WTC11 (cell line): ENCODE results near the gene PARD3B. TPM values are rescaled to one million over a fixed set of nuclear protein-coding genes. Genes with fewer than 3 reads are reported as not detected.

ENCODE experiments used
- ATAC-seq: fragments of 200-7000 bp; cut with Tn5 transposase; 2 replicates; pipeline ENCODE4 v1.10.0; 2021; ENCODE audit warnings: mild to moderate bottlenecking, moderate library complexity
- CTCF ChIA-PET: fragments of 300-600 bp; sonication (Branson Sonifier 250); formaldehyde crosslinking; loops from one replicate; lab custom pipeline; 2021; ENCODE audit warnings: antibody characterized with exemption; lab: Charles Lee
- POLR2A ChIA-PET: fragments of 350-600 bp; sonication (Branson Sonifier 250); formaldehyde crosslinking; loops from one replicate; lab custom pipeline; 2021; ENCODE audit warnings: antibody characterized with exemption; lab: Charles Lee
- DNase-seq: peaks from one replicate; pipeline ENCODE4 v3.0.0; 2021; ENCODE audit warnings: low spot score
- H3K27ac Mint-ChIP-seq: 2 replicates; pipeline ENCODE4 v1.8.0; 2021; ENCODE audit warnings: mixed read lengths
- H3K27me3 Mint-ChIP-seq: 2 replicates; pipeline ENCODE4 v1.8.0; 2021; ENCODE audit warnings: low read depth, mild to moderate bottlenecking, moderate library complexity, mixed read lengths
- H3K36me3 Mint-ChIP-seq: 2 replicates; pipeline ENCODE4 v1.8.0; 2021; ENCODE audit warnings: mixed read lengths
- H3K4me1 Mint-ChIP-seq: 2 replicates; pipeline ENCODE4 v1.8.0; 2022; ENCODE audit warnings: mixed read lengths
- H3K4me3 Mint-ChIP-seq: 2 replicates; pipeline ENCODE4 v1.8.0; 2021; ENCODE audit warnings: mild to moderate bottlenecking, moderate library complexity, mixed read lengths
- H3K9me3 Mint-ChIP-seq: 2 replicates; pipeline ENCODE4 v1.8.0; 2021; ENCODE audit warnings: mixed read lengths
- AFF4 ChIP-seq: sonication (generic); formaldehyde crosslinking; IDR thresholded peaks from 2 replicates; pipeline ENCODE4 v1.8.1; 2023; ENCODE audit warnings: mild to moderate bottlenecking, missing genetic modification reagents, borderline replicate concordance
- ATF1 ChIP-seq: sonication (generic); formaldehyde crosslinking; IDR thresholded peaks from 2 replicates; pipeline ENCODE4 v1.8.1; 2023; ENCODE audit warnings: mild to moderate bottlenecking, moderate library complexity, missing genetic modification reagents
- ATF2 ChIP-seq: sonication (generic); formaldehyde crosslinking; IDR thresholded peaks from 2 replicates; pipeline ENCODE4 v1.8.1; 2022; ENCODE audit warnings: low read depth, missing genetic modification reagents, borderline replicate concordance
- ATF3 ChIP-seq: sonication (generic); formaldehyde crosslinking; conservative IDR thresholded peaks from 2 replicates; pipeline ENCODE4 v1.8.1; 2022; ENCODE audit warnings: mild to moderate bottlenecking, missing genetic modification reagents
- CBFB ChIP-seq: sonication (generic); formaldehyde crosslinking; IDR thresholded peaks from 2 replicates; pipeline ENCODE4 v1.8.1; 2022; ENCODE audit warnings: mild to moderate bottlenecking, low read depth, missing genetic modification reagents
- ERG ChIP-seq: fragments of 250-450 bp; sonication (Bioruptor Pico); IDR thresholded peaks from 2 replicates; pipeline ENCODE4 v1.8.0; 2021; ENCODE audit warnings: mild to moderate bottlenecking
- ESRRA ChIP-seq: sonication (generic); formaldehyde crosslinking; IDR thresholded peaks from 2 replicates; pipeline ENCODE4 v1.8.1; 2022; ENCODE audit warnings: mild to moderate bottlenecking, missing genetic modification reagents, borderline replicate concordance
- FOXJ3 ChIP-seq: sonication (generic); formaldehyde crosslinking; IDR thresholded peaks from 2 replicates; pipeline ENCODE4 v1.9.0; 2021; ENCODE audit warnings: missing genetic modification reagents, mild to moderate bottlenecking, borderline replicate concordance
- FOXP4 ChIP-seq: sonication (generic); formaldehyde crosslinking; IDR thresholded peaks from 2 replicates; pipeline ENCODE4 v1.8.0; 2022; ENCODE audit warnings: mild to moderate bottlenecking, missing genetic modification reagents
- HMGA2 ChIP-seq: fragments of 250-450 bp; sonication (Bioruptor Pico); IDR thresholded peaks from 2 replicates; pipeline ENCODE4 v1.4.0; 2021; ENCODE audit warnings: mild to moderate bottlenecking, moderate library complexity
- IRF1 ChIP-seq: sonication (generic); formaldehyde crosslinking; IDR thresholded peaks from 2 replicates; pipeline ENCODE4 v1.8.0; 2023; ENCODE audit warnings: missing genetic modification reagents
- IRF2 ChIP-seq: sonication (generic); formaldehyde crosslinking; IDR thresholded peaks from 2 replicates; pipeline ENCODE4 v1.8.0; 2022; ENCODE audit warnings: low read depth, missing genetic modification reagents, borderline replicate concordance
- MAX ChIP-seq: sonication (generic); formaldehyde crosslinking; IDR thresholded peaks from 2 replicates; pipeline ENCODE4 v1.8.0; 2022; ENCODE audit warnings: mild to moderate bottlenecking, missing genetic modification reagents
- MLX ChIP-seq: sonication (generic); formaldehyde crosslinking; IDR thresholded peaks from 2 replicates; pipeline ENCODE4 v1.8.1; 2023; ENCODE audit warnings: mild to moderate bottlenecking, missing genetic modification reagents, moderate library complexity
- NFATC4 ChIP-seq: fragments of 250-450 bp; sonication (Bioruptor Pico); IDR thresholded peaks from 2 replicates; pipeline ENCODE4 v1.9.0; 2021; ENCODE audit warnings: mild to moderate bottlenecking
- NR3C1 ChIP-seq: sonication (generic); formaldehyde crosslinking; conservative IDR thresholded peaks from 2 replicates; pipeline ENCODE4 v1.8.1; 2023; ENCODE audit warnings: low read depth, mild to moderate bottlenecking, missing genetic modification reagents
- TCF7 ChIP-seq: sonication (generic); formaldehyde crosslinking; IDR thresholded peaks from 2 replicates; pipeline ENCODE4 v1.8.0; 2022; ENCODE audit warnings: mild to moderate bottlenecking, low read depth, missing genetic modification reagents, moderate library complexity
- USF2 ChIP-seq: sonication (generic); formaldehyde crosslinking; IDR thresholded peaks from 2 replicates; pipeline ENCODE4 v1.8.1; 2023; ENCODE audit warnings: mild to moderate bottlenecking, missing genetic modification reagents, moderate library complexity
- ZMAT4 ChIP-seq: fragments of 250-450 bp; sonication (Bioruptor Pico); IDR thresholded peaks from 2 replicates; pipeline ENCODE4 v1.9.0; 2021; ENCODE audit warnings: mild to moderate bottlenecking
- ZNF138 ChIP-seq: sonication (generic); formaldehyde crosslinking; conservative IDR thresholded peaks from 2 replicates; pipeline ENCODE4 v1.8.1; 2022; ENCODE audit warnings: mild to moderate bottlenecking, moderate library complexity, missing genetic modification reagents
- ZNF512 ChIP-seq: sonication (generic); formaldehyde crosslinking; IDR thresholded peaks from 2 replicates; pipeline ENCODE4 v1.8.1; 2022; ENCODE audit warnings: missing genetic modification reagents, borderline replicate concordance
- total RNA-seq: library from RNA; stranded (reverse); gene quantifications from 3 replicates; pipeline ENCODE4 v1.2.3, GENCODE V29; 2021

The PARD3B gene
- total RNA-seq, 1 experiment from 2014 or later, result 5.6 TPM

GRCh38 chr2:204958371-204958770, 413.1 kb downstream of the PARD3B start:
- Mint-ChIP-seq H3K9me3 (no peaks in the 10 kb centered on the region), H3K27ac (no peak overlapping the region), H3K4me1 (peaks cover 8% of the 10 kb centered on the region), H3K36me3 (no peaks in the 10 kb centered on the region), H3K4me3 (no peak overlapping the region), H3K27me3 (no peaks in the 10 kb centered on the region)
- ChIA-PET POLR2A (no interaction called here), CTCF (no interaction called here)
- ATAC-seq (no peak), DNase-seq (no peak)
- TF ChIP-seq ATF3 (no peak), ZNF138 (CRISPR knock-in tag) (no peak), IRF1 (no peak), NFATC4 (CRISPR knock-in tag) (no peak), IRF2 (no peak), ERG (CRISPR knock-in tag) (no peak), MAX (no peak)
- TF ChIP-seq, all 79 proteins: peak for 0

GRCh38 chr2:204964414-204964813, 419.1 kb downstream of the PARD3B start:
- CTCF ChIA-PET, result no interaction called here
- no peaks in the 10 kb centered on the region for H3K27me3 Mint-ChIP-seq
- POLR2A ChIA-PET, result no interaction called here
- no peak for DNase-seq
- no peaks in the 10 kb centered on the region for H3K36me3 Mint-ChIP-seq
- no peak overlapping the region for H3K4me3 Mint-ChIP-seq
- H3K9me3 Mint-ChIP-seq, result no peaks in the 10 kb centered on the region
- no peak overlapping the region for H3K27ac Mint-ChIP-seq
- ATAC-seq, result no peak
- peaks cover 13% of the 10 kb centered on the region for H3K4me1 Mint-ChIP-seq
- no peak for TF ChIP-seq CBFB (CRISPR knock-in tag)
- TF ChIP-seq FOXP4 (CRISPR knock-in tag), result no peak
- no peak for TF ChIP-seq TCF7 (CRISPR knock-in tag)
- TF ChIP-seq USF2, result no peak
- TF ChIP-seq ZNF512 (CRISPR knock-in tag), result no peak
- no peak for TF ChIP-seq AFF4 (CRISPR knock-in tag)
- no peak for TF ChIP-seq HMGA2
- TF ChIP-seq ATF1 (CRISPR knock-in tag), result no peak
- no peak for TF ChIP-seq MAX
- no peak for TF ChIP-seq ATF2
- no peak for TF ChIP-seq FOXJ3 (CRISPR knock-in tag)
- no peak for TF ChIP-seq NR3C1 (CRISPR knock-in tag)
- TF ChIP-seq ZMAT4 (CRISPR knock-in tag), result no peak
- TF ChIP-seq ESRRA, result no peak
- no peak for TF ChIP-seq MLX (CRISPR knock-in tag)
